Hematopoietic multipotent progenitor cell treated with erythropoietin and hydrocortisone succinate and interleukin-3 and kit ligand, for 17 days (in vitro differentiated cells): ENCODE results near the gene MYL3.
"Not testable (repeated sequence)": the region's sequence is repeated elsewhere in the genome, so short reads cannot be mapped to it uniquely, and the experiment has no call there.

Experiments used
- DNase-seq: peaks from one replicate; pipeline ENCODE4 v3.0.0-alpha.2; 2015; ENCODE audit warnings: low spot score

Gene MYL3

GRCh38 chr3:46863261-46863782, at the start of gene MYL3:
MYL3 (minus strand) TSS chr3:46863444; CDS start chr3:46863390, 54 bp downstream.
- no peak for DNase-seq

GRCh38 chr3:46912986-46913385, 49.7 kb upstream of the MYL3 start:
- no peak for DNase-seq

- DNase-seq = not testable (repeated sequence)
These were observed 47.7 kb upstream of the MYL3 start for GRCh38 chr3:46910914-46911313.

- no peak for DNase-seq
These were observed 47.0 kb upstream of the MYL3 start for GRCh38 chr3:46910166-46910760.

GRCh38 chr3:46909535-46910161, 46.4 kb upstream of the MYL3 start:
- DNase-seq = peak; percentile 59

- DNase-seq = no peak
These were observed 45.8 kb upstream of the MYL3 start for GRCh38 chr3:46908986-46909534.

GRCh38 chr3:46908294-46908985, 45.2 kb upstream of the MYL3 start:
- no peak for DNase-seq

GRCh38 chr3:46907960-46908293, 44.7 kb upstream of the MYL3 start:
- DNase-seq = no peak

GRCh38 chr3:46907271-46907670, 44.0 kb upstream of the MYL3 start:
- no peak for DNase-seq

- DNase-seq = no peak
These were observed 43.3 kb upstream of the MYL3 start for GRCh38 chr3:46906471-46907058.

- no peak for DNase-seq
These were observed 42.6 kb upstream of the MYL3 start for GRCh38 chr3:46905661-46906451.

GRCh38 chr3:46905213-46905560, 41.9 kb upstream of the MYL3 start:
- no peak for DNase-seq

GRCh38 chr3:46904303-46905212, 41.3 kb upstream of the MYL3 start:
- no peak for DNase-seq

- DNase-seq = no peak
These were observed 40.4 kb upstream of the MYL3 start for GRCh38 chr3:46903341-46904302.

GRCh38 chr3:46902188-46902631, 39.0 kb upstream of the MYL3 start:
- no peak for DNase-seq

GRCh38 chr3:46901591-46902187, 38.4 kb upstream of the MYL3 start:
- no peak for DNase-seq

GRCh38 chr3:46901061-46901460, 37.8 kb upstream of the MYL3 start:
- DNase-seq = no peak

- DNase-seq = no peak
These were observed 37.1 kb upstream of the MYL3 start for GRCh38 chr3:46900356-46900755.

GRCh38 chr3:46900007-46900292, 36.7 kb upstream of the MYL3 start:
- no peak for DNase-seq
